IMR-90 (cell line): ENCODE data around the gene POMT1. TPM values are rescaled to one million over a fixed set of nuclear protein-coding genes. Genes with fewer than 3 reads are reported as not detected.

Source experiments
- ATAC-seq: fragments of 200-7000 bp; cut with Tn5 transposase; 2 replicates; pipeline ENCODE4 v1.9.1; 2020; ENCODE audit warnings: low read depth, mild to moderate bottlenecking, moderate library complexity
- BruUV-seq: library from RNA; stranded (reverse); fragments of 400-500 nt; replicated peaks from 2 replicates; lab custom pipeline; 2021; lab: Mats Ljungman, UMichigan
- CTCF ChIA-PET: fragments of 300-600 bp; formaldehyde crosslinking; extraction: SDS; loops from one replicate; lab custom pipeline; 2021; ENCODE audit warnings: antibody characterized with exemption; lab: Yijun Ruan, JAX
- POLR2A ChIA-PET: fragments of 300-600 bp; sonication (Branson Sonifier 250); formaldehyde crosslinking; loops from one replicate; lab custom pipeline; 2022; ENCODE audit warnings: antibody characterized with exemption; ENCODE audit not compliant: unreplicated experiment; lab: Charles Lee
- DNase-seq: peaks from one replicate; pipeline ENCODE4 v3.0.0; 2013
- H2AFZ ChIP-seq: replicated peaks from 2 replicates; pipeline ENCODE3; 2013; ENCODE audit warnings: low read length, mild to moderate bottlenecking; ENCODE audit not compliant: poor library complexity
- H2AK5ac ChIP-seq: 2 replicates; pipeline ENCODE4 v1.6.1; 2013; ENCODE audit warnings: low read depth, low read length, inconsistent platforms
- H2AK9ac ChIP-seq: replicated peaks from 2 replicates; pipeline ENCODE3; 2013; ENCODE audit warnings: mild to moderate bottlenecking, low read depth, low read length, moderate library complexity; ENCODE audit not compliant: poor library complexity
- H2BK120ac ChIP-seq: 2 replicates; pipeline ENCODE4 v1.6.1; 2013; ENCODE audit warnings: low read depth, low read length, inconsistent platforms
- H2BK15ac ChIP-seq: 3 replicates; pipeline ENCODE4 v1.6.1; 2013; ENCODE audit warnings: low read depth, low read length, inconsistent platforms
- H2BK20ac ChIP-seq: 2 replicates; pipeline ENCODE4 v1.6.1; 2013; ENCODE audit warnings: low read depth, mild to moderate bottlenecking, inconsistent platforms, low read length, moderate library complexity
- H2BK5ac ChIP-seq: 2 replicates; pipeline ENCODE4 v1.6.1; 2013; ENCODE audit warnings: mild to moderate bottlenecking, low read depth, low read length, inconsistent platforms; ENCODE audit not compliant: poor library complexity, severe bottlenecking
- H3K14ac ChIP-seq: replicated peaks from 2 replicates; pipeline ENCODE4 v1.6.1; 2013; ENCODE audit warnings: low read depth, low read length, inconsistent platforms
- H3K18ac ChIP-seq: 2 replicates; pipeline ENCODE4 v1.6.1; 2013; ENCODE audit warnings: low read depth, low read length, control low read depth
- H3K23ac ChIP-seq: 2 replicates; pipeline ENCODE4 v1.6.1; 2013; ENCODE audit warnings: low read depth, low read length, inconsistent platforms
- H3K27ac ChIP-seq: 2 replicates; pipeline ENCODE4 v1.5.1; 2013; ENCODE audit warnings: mild to moderate bottlenecking, control low read depth, low read length; ENCODE audit not compliant: insufficient read depth
- H3K27me3 ChIP-seq: 2 replicates; pipeline ENCODE4 v1.6.1; 2013; ENCODE audit warnings: low read length; ENCODE audit not compliant: control insufficient read depth, insufficient read depth
- H3K36me3 ChIP-seq: 2 replicates; pipeline ENCODE4 v1.6.1; 2013; ENCODE audit warnings: low read length, mixed read lengths; ENCODE audit not compliant: control insufficient read depth, insufficient read depth
- H3K4ac ChIP-seq: 2 replicates; pipeline ENCODE4 v1.6.1; 2013; ENCODE audit warnings: low read depth, low read length, inconsistent platforms
- H3K4me1 ChIP-seq: 2 replicates; pipeline ENCODE4 v1.6.1; 2013; ENCODE audit warnings: low read length, mixed read lengths; ENCODE audit not compliant: control insufficient read depth, insufficient read depth
- H3K4me2 ChIP-seq: 2 replicates; pipeline ENCODE4 v1.6.1; 2013; ENCODE audit warnings: low read depth, mild to moderate bottlenecking, control low read depth, low read length, moderate library complexity
- H3K4me3 ChIP-seq: 2 replicates; pipeline ENCODE4 v1.5.1; 2013; ENCODE audit warnings: low read depth, mild to moderate bottlenecking, control low read depth, low read length, moderate library complexity; ENCODE audit not compliant: insufficient read depth
- H3K56ac ChIP-seq: 2 replicates; pipeline ENCODE4 v1.6.1; 2013; ENCODE audit warnings: low read length, inconsistent platforms; ENCODE audit not compliant: insufficient read depth; ENCODE audit errors: extremely low read depth
- H3K79me1 ChIP-seq, 2 experiments: 2 replicates each; pipeline ENCODE4 v1.6.1; 2013; ENCODE audit warnings: low read length in 2 of 2, inconsistent platforms in 1 of 2, low read depth in 1 of 2
- H3K9ac ChIP-seq: 2 replicates; pipeline ENCODE4 v1.6.1; 2013; ENCODE audit warnings: low read depth, low read length, control low read depth
- H3K9me1 ChIP-seq: 2 replicates; pipeline ENCODE4 v1.6.1; 2013; ENCODE audit warnings: low read length, inconsistent platforms; ENCODE audit not compliant: insufficient read depth
- H3K9me3 ChIP-seq: 2 replicates; pipeline ENCODE4 v1.6.1; 2013; ENCODE audit warnings: low read length; ENCODE audit not compliant: control insufficient read depth, insufficient read depth
- H4K20me1 ChIP-seq: 2 replicates; pipeline ENCODE4 v1.6.1; 2013; ENCODE audit warnings: low read length, inconsistent platforms; ENCODE audit not compliant: insufficient read depth
- H4K5ac ChIP-seq: 2 replicates; pipeline ENCODE4 v1.6.1; 2013; ENCODE audit warnings: mild to moderate bottlenecking, low read depth, low read length, control low read depth
- H4K8ac ChIP-seq, 2 experiments: 2 replicates each; pipeline ENCODE4 v1.6.1; 2013; ENCODE audit warnings: low read depth in 2 of 2, low read length in 2 of 2, control low read depth in 1 of 2, inconsistent platforms in 1 of 2
- H4K91ac ChIP-seq: 2 replicates; pipeline ENCODE4 v1.6.1; 2013; ENCODE audit warnings: low read depth, low read length, inconsistent platforms; ENCODE audit not compliant: insufficient read depth
- BHLHE40 ChIP-seq: fragments of 150-350 bp; IDR thresholded peaks from 2 replicates; pipeline ENCODE4 v1.6.1; 2016; ENCODE audit warnings: mild to moderate bottlenecking, low read depth, low read length
- CHD1 ChIP-seq: IDR thresholded peaks from 2 replicates; pipeline ENCODE4 v1.6.1; 2012; ENCODE audit warnings: low read depth, low read length, improper control_type of control experiment
- FOS ChIP-seq: fragments of 150-350 bp; IDR thresholded peaks from 2 replicates; pipeline ENCODE4 v1.6.1; 2016; ENCODE audit warnings: low read depth, low read length
- MAFK ChIP-seq: IDR thresholded peaks from 2 replicates; pipeline ENCODE4 v1.6.1; 2012; ENCODE audit warnings: low read depth, low read length, improper control_type of control experiment
- MAZ ChIP-seq: IDR thresholded peaks from 2 replicates; pipeline ENCODE4 v1.6.1; 2012; ENCODE audit warnings: low read depth, mild to moderate bottlenecking, low read length, improper control_type of control experiment, moderate library complexity, borderline replicate concordance
- POLR2A ChIP-seq: IDR thresholded peaks from 2 replicates; pipeline ENCODE4 v1.6.1; 2012; ENCODE audit warnings: mild to moderate bottlenecking, low read depth, low read length
- RCOR1 ChIP-seq: IDR thresholded peaks from 2 replicates; pipeline ENCODE4 v1.6.1; 2012; ENCODE audit warnings: mild to moderate bottlenecking, low read length, improper control_type of control experiment; ENCODE audit not compliant: insufficient replicate concordance
- SMC3 ChIP-seq: fragments of 150-350 bp; IDR thresholded peaks from 2 replicates; pipeline ENCODE4 v1.6.1; 2016; ENCODE audit warnings: low read depth, mild to moderate bottlenecking, antibody characterized with exemption, low read length, moderate library complexity
- USF2 ChIP-seq: fragments of 150-350 bp; IDR thresholded peaks from 2 replicates; pipeline ENCODE4 v1.6.1; 2017; ENCODE audit warnings: mild to moderate bottlenecking, antibody characterized with exemption, low read length, low read depth
- WGBS, 2 experiments: methylation state at CpG; one replicate each; pipeline versions ENCODE4 v1.1.5 to v1.1.7; 2013; ENCODE audit warnings: missing lambda C conversion rate in 2 of 2; ENCODE audit not compliant: insufficient read length in 1 of 2; ENCODE audit errors: extremely low coverage in 2 of 2; 5-methylcytosine and 5-hydroxymethylcytosine counted together
- dilution Hi-C: fragments of 300-500 bp; cut with HindIII; formaldehyde crosslinking; loops from one replicate; pipeline ENCODE4 v1.14.3; 2018; ENCODE audit warnings: low sequenced_read_pairs; ENCODE audit not compliant: unreplicated experiment
- in situ Hi-C: fragments of 300-500 bp; cut with MboI; formaldehyde crosslinking; loops from 3 replicates; pipeline ENCODE4 v1.14.3; 2019; ENCODE audit warnings: low sequenced_read_pairs, inconsistent platforms, mixed read lengths
- intact Hi-C: fragments of 100-400 bp; cut with micrococcal nuclease; formaldehyde crosslinking; loops from 2 replicates; pipeline ENCODE4 v1.10.0; 2022
- polyA plus RNA-seq, 3 experiments: library from polyadenylated mRNA; depleted of rRNA; stranded (reverse); fragments of >200 nt; gene quantifications; 2 replicates each; pipeline ENCODE4 v1.2.3, GENCODE V29; 2012; ENCODE audit warnings: low replicate concordance in 1 of 3
- total RNA-seq: library from RNA; depleted of rRNA; stranded (reverse); fragments of >200 nt; gene quantifications from 2 replicates; pipeline ENCODE4 v1.2.3, GENCODE V29; 2012

POMT1 gene
- total and polyA plus RNA-seq, 2 of the 4 experiments (the other 2 are of a cell fraction) = 24.2 to 36.5 TPM

DNA sequence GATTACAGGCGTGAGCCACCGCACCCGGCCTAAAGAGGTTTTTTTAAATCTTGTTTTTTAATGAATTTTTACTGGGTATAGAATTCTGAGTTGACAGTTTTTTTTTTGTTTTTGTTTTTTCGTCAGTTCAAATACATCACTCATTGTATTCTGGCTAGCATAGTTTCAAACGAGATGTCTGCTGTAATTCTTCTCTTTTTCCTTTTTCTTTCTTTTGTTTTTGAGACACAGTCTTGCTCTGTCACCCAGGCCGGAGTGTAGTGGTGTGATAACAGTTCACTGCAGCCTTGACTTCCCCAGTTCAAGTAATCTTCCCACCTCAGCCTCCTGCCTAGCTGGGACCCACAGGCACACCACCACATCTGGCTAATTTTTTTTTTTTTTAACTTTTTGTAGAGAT is 40.4 kb downstream of the POMT1 start:
- CTCF ChIA-PET = no interaction called here
- no CpG with 5 or more reads among the region's 6 CpGs for WGBS, 2 experiments
- H3K9me1 ChIP-seq = no peaks in the 10 kb centered on the region

More for the DNA sequence above, 40.4 kb downstream of the POMT1 start:
- in situ Hi-C loops = no loop called here
- POLR2A ChIA-PET = no interaction called here
- Histone ChIP-seq H4K8ac (no peak overlapping the region), H2AK9ac (no peak overlapping the region), H3K4ac (no peak overlapping the region), H2BK5ac (no peak overlapping the region), H2AK5ac (no peak overlapping the region), H2BK15ac (no peak overlapping the region), H3K4me1 (peaks cover 4% of the 10 kb centered on the region; the same call in 1 of the 2 replicates), H3K36me3 (no peaks in the 10 kb centered on the region), H3K4me2 (no peak overlapping the region), H4K5ac (no peak overlapping the region), H3K79me1 (no peaks in the 10 kb centered on the region), H3K27me3 (peaks cover 37% of the 10 kb centered on the region), H2BK120ac (no peak overlapping the region), H3K14ac (no peak overlapping the region), H3K4me3 (no peak overlapping the region), H3K9me3 (peaks cover 30% of the 10 kb centered on the region), H3K27ac (no peak overlapping the region), H3K9ac (no peak overlapping the region), H3K56ac (no peak overlapping the region), H4K20me1 (no peaks in the 10 kb centered on the region), H2BK20ac (no peak overlapping the region), H3K18ac (no peak overlapping the region), H4K91ac (no peak overlapping the region), H2AFZ (no peak overlapping the region), H3K23ac (no peak overlapping the region)
- BruUV-seq = no TSS peak
- dilution Hi-C loops = no loop called here
- no peak for DNase-seq
- no peak for ATAC-seq
- intact Hi-C loops = no loop called here
- TF ChIP-seq SMC3 = no peak
- no peak for TF ChIP-seq USF2
- no peak for TF ChIP-seq CHD1
- TF ChIP-seq POLR2A = no peak
- TF ChIP-seq BHLHE40 = no peak
- no peak for TF ChIP-seq MAFK
- TF ChIP-seq MAZ = no peak
- TF ChIP-seq FOS = no peak
- TF ChIP-seq RCOR1 = no peak
